Neutrophil (primary cell): ENCODE measurements around the gene CAVIN3.

ENCODE experiments used
- H3K27ac ChIP-seq: fragments of 200-600 bp; sonication (generic); 2 replicates; pipeline ENCODE4 v1.5.1; 2016; ENCODE audit warnings: mild to moderate bottlenecking, moderate library complexity
- H3K27me3 ChIP-seq: fragments of 200-600 bp; sonication (generic); 2 replicates; pipeline ENCODE4 v1.6.0; 2016; ENCODE audit warnings: mild to moderate bottlenecking
- H3K36me3 ChIP-seq: fragments of 200-600 bp; sonication (generic); 2 replicates; pipeline ENCODE4 v1.5.1; 2017
- H3K4me1 ChIP-seq, 2 experiments: fragments of 200-600 bp in 1 of 2; sonication (generic) in 1 of 2; 1 replicate in 1 of 2; 2 replicates in 1 of 2; pipeline versions ENCODE4 v1.5.1 to v1.6.1; 2013 to 2016; ENCODE audit warnings: low read depth in 1 of 2, low read length in 1 of 2, mild to moderate bottlenecking in 1 of 2, moderate library complexity in 1 of 2; ENCODE audit not compliant: control insufficient read depth in 1 of 2, insufficient read depth in 1 of 2
- H3K4me3 ChIP-seq, 2 experiments: fragments of 200-600 bp in 1 of 2; sonication (generic) in 1 of 2; 1 replicate in 1 of 2; 2 replicates in 1 of 2; pipeline ENCODE4 v1.5.1; 2013 to 2016; ENCODE audit warnings: low read depth in 1 of 2, low read length in 1 of 2, mild to moderate bottlenecking in 1 of 2, moderate library complexity in 1 of 2
- H3K9me3 ChIP-seq: fragments of 200-600 bp; sonication (generic); 2 replicates; pipeline ENCODE4 v1.5.1; 2016
- CTCF ChIP-seq: fragments of 200-600 bp; sonication (generic); IDR thresholded peaks from 2 replicates; pipeline ENCODE4 v1.5.1; 2016; ENCODE audit warnings: antibody characterized with exemption

Gene CAVIN3

GRCh38 chr11:6269994-6270393 lies 50.3 kb downstream of the CAVIN3 start:
- Histone ChIP-seq H3K9me3 (no peaks in the 10 kb centered on the region), H3K27me3 (peaks cover 22% of the 10 kb centered on the region), H3K36me3 (no peaks in the 10 kb centered on the region), H3K27ac (no peak overlapping the region), H3K4me3 (no peak overlapping the region), H3K4me1 (peaks cover 0 to 4% of the 10 kb centered on the region in 2 experiments)
- no peak for TF ChIP-seq CTCF
